ENCODE data around the gene RHOG. TPM values are rescaled to one million over a fixed set of nuclear protein-coding genes. Genes with fewer than 3 reads are reported as not detected.

Gene RHOG
- total and polyA plus RNA-seq, 3 experiments from 2014 or later: 170 to 229 (median 175) TPM

DNA sequence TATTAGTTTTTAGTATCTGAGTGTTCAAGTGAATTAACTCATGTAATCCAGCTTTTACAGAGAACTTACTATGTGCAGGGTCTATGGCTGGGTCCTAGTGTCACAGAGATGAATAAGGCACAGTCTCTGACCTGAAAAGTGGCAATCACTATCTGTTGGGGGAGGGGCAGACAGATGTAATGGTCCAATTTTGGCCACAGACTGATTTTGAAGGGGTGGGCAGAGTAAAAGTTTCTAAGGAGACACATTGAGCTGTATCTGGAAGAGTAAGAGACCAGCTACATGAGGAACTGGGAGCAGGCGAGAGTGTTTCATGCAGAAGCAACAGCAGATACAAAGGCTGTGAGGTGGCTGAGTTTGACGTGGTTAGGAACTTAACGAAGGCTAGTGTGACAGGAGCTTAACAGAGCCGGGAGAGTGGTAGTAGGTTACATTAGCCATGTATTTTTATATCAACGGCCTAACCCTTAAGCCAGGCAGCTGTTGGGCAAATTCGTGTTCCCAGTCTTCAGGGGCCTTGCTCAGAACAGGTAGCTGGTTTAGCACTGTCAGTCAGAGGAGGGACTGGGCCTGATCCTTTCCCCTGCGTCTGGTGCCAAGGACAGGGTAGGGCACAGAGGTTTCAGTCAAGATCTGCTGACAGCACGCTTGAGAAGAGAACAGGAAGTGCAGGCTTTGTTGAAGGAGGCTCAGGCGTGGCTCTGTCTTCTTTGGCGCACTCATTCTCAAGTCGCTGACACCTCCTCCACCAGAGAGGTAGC lies 13.3 kb upstream of the RHOG start:
- H3K36me3 Mint-ChIP-seq: peaks cover 0 to 17% (median 0%) of the 10 kb centered on the region in 3 donors
- peak; percentile 44 to 82 (median 76) for DNase-seq
- peaks cover 56 to 61% (median 60%) of the 10 kb centered on the region in 3 donors for H3K4me1 Mint-ChIP-seq
- Histone ChIP-seq H3K27ac (ENCODE audit: low read depth, low read length) (peak overlapping the region; percentile 86), H3K4me1 (ENCODE audit: insufficient read depth, low read length) (peaks cover 47% of the 10 kb centered on the region), H3K9me3 (ENCODE audit: low read length) (no peaks in the 10 kb centered on the region), H3K36me3 (ENCODE audit: insufficient read depth, low read length) (no peaks in the 10 kb centered on the region), H3K27me3 (ENCODE audit: insufficient read depth, low read length, poor library complexity, severe bottlenecking) (no peaks in the 10 kb centered on the region), H3K4me3 (ENCODE audit: low read length) (peak overlapping the region; percentile 84)
- H3K27me3 Mint-ChIP-seq: peaks cover 0 to 3% of the 10 kb centered on the region in 2 donors
- no peaks in the 10 kb centered on the region for H3K9me3 Mint-ChIP-seq
- POLR2A ChIA-PET: interaction anchor here (0.6 to 7.1 kb wide), 22 partner anchors 10 to 241 kb away, joined by 3 to 157 read pairs (median 4); partner anchors contain the start of genes NUP98, PGAP2 and RHOG
- H3K4me3 Mint-ChIP-seq: peak overlapping the region; percentile 89 to 98 (median 92)
- CTCF ChIA-PET: interaction anchor here (0.8 to 13.6 kb wide), 62 partner anchors 8 to 333 kb away, joined by 3 to 407 read pairs (median 8); partner anchors contain the start of genes NUP98, PGAP2 and RHOG
- H3K27ac Mint-ChIP-seq: peak overlapping the region; percentile 98 to 100 (median 99)

DNA sequence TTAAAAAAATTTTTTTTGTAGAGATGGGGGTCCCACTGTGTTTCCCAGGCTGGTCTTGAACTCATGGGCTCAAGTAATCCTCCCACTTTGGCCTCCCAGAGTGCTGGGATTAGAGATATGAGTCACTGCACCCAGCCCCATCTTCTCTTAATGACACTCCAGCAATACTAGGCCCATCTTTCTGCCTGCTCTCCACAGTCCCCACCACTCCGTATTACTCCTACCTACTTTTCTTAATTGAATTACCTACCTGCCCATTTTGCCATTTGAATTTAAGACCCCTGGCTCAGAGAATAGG lies 12.7 kb upstream of the RHOG start:
- Histone ChIP-seq H3K36me3 (ENCODE audit: insufficient read depth, low read length) (no peaks in the 10 kb centered on the region), H3K27ac (ENCODE audit: low read depth, low read length) (peak overlapping the region; percentile 86), H3K27me3 (ENCODE audit: insufficient read depth, low read length, poor library complexity, severe bottlenecking) (no peaks in the 10 kb centered on the region), H3K4me3 (ENCODE audit: low read length) (peak overlapping the region; percentile 84), H3K9me3 (ENCODE audit: low read length) (no peaks in the 10 kb centered on the region), H3K4me1 (ENCODE audit: insufficient read depth, low read length) (peaks cover 41% of the 10 kb centered on the region)
- peaks cover 52 to 57% (median 55%) of the 10 kb centered on the region in 3 donors for H3K4me1 Mint-ChIP-seq
- peaks cover 0 to 3% of the 10 kb centered on the region in 2 donors for H3K27me3 Mint-ChIP-seq
- DNase-seq: no peak
- CTCF ChIA-PET: interaction anchor here (0.8 to 13.6 kb wide), 16 partner anchors 15 to 231 kb away, joined by 3 to 407 read pairs (median 25); partner anchors contain the start of genes PGAP2 and RHOG
- H3K9me3 Mint-ChIP-seq: no peaks in the 10 kb centered on the region
- peaks cover 0 to 17% (median 0%) of the 10 kb centered on the region in 3 donors for H3K36me3 Mint-ChIP-seq
- H3K4me3 Mint-ChIP-seq: peak overlapping the region in 6 of 7 donors; percentile 89 to 98 (median 92)
- POLR2A ChIA-PET: interaction anchor here (1.2 to 7.1 kb wide), 3 partner anchors 9 to 51 kb away, joined by 3 to 157 read pairs (median 4); partner anchors contain the start of gene RHOG
- H3K27ac Mint-ChIP-seq: peak overlapping the region; percentile 98 to 100 (median 99)

DNA sequence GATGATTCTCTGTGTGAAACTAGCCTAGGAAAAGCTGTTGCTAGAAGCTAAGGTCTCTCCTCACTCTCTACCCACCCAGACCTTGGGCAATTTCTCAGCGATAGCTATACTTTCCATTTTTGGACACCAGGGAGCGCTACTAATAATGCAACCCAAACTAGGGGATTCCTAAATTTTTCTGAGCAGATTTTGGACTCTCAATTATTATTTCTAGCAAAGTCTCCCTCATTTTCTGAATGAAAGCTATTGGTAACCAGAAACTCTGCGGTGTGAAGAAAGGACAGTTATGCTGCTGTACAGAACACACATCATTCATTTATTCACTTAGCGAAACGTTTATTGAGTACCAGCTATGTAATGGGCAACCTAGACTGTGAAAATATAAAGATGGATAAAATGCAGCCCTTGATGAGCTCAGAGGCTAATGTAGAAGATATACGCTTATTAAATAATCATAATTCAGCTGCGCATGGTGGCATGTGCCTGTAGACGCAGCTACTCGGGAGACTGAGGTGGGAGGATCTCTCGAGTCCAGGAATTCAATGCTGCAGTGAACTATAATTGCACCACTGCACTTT lies 8.6 kb upstream of the RHOG start:
- Mint-ChIP-seq H3K36me3 (no peaks in the 10 kb centered on the region), H3K27ac (peak overlapping the region in 6 of 8 donors; percentile 27 to 83 (median 54)), H3K4me3 (peak overlapping the region in 1 of 7 donors; percentile 58), H3K27me3 (peaks cover 0 to 6% of the 10 kb centered on the region in 2 donors), H3K4me1 (peaks cover 26 to 28% (median 28%) of the 10 kb centered on the region in 3 donors), H3K9me3 (no peaks in the 10 kb centered on the region)
- Histone ChIP-seq H3K27me3 (ENCODE audit: insufficient read depth, low read length, poor library complexity, severe bottlenecking) (no peaks in the 10 kb centered on the region), H3K27ac (ENCODE audit: low read depth, low read length) (no peak overlapping the region), H3K4me1 (ENCODE audit: insufficient read depth, low read length) (peaks cover 23% of the 10 kb centered on the region), H3K36me3 (ENCODE audit: insufficient read depth, low read length) (no peaks in the 10 kb centered on the region), H3K9me3 (ENCODE audit: low read length) (no peaks in the 10 kb centered on the region), H3K4me3 (ENCODE audit: low read length) (no peak overlapping the region)
- POLR2A ChIA-PET: interaction anchor here (0.6 to 7.1 kb wide), 8 partner anchors 9 to 224 kb away, joined by 3 to 157 read pairs (median 3); partner anchors contain the start of gene RHOG
- DNase-seq: peak in 4 of 5 donors; percentile 32 to 63 (median 52)
- CTCF ChIA-PET: interaction anchor here (0.7 to 13.6 kb wide), 38 partner anchors 11 to 256 kb away, joined by 3 to 407 read pairs (median 4); partner anchors contain the start of gene RHOG

- no peaks in the 10 kb centered on the region for H3K27me3 ChIP-seq (ENCODE audit: insufficient read depth, low read length, poor library complexity, severe bottlenecking)
- H3K27ac ChIP-seq (ENCODE audit: low read depth, low read length): no peak overlapping the region
- H3K4me3 ChIP-seq (ENCODE audit: low read length): no peak overlapping the region
- no peaks in the 10 kb centered on the region for H3K9me3 ChIP-seq (ENCODE audit: low read length)
- Mint-ChIP-seq H3K27me3 (peaks cover 0 to 4% of the 10 kb centered on the region in 2 donors), H3K27ac (peak overlapping the region in 2 of 8 donors; percentile 37 to 61), H3K4me3 (no peak overlapping the region), H3K4me1 (peaks cover 12 to 22% (median 17%) of the 10 kb centered on the region in 3 donors), H3K36me3 (peaks cover 0 to 4% (median 0%) of the 10 kb centered on the region in 3 donors), H3K9me3 (no peaks in the 10 kb centered on the region)
- DNase-seq: no peak
- ChIA-PET CTCF (interaction anchor here (1.2 to 13.6 kb wide), 5 partner anchors 9 to 224 kb away, joined by 3 to 407 read pairs (median 4); partner anchors contain the start of gene STIM1), POLR2A (no interaction called here)
- no peaks in the 10 kb centered on the region for H3K36me3 ChIP-seq (ENCODE audit: insufficient read depth, low read length)
- H3K4me1 ChIP-seq (ENCODE audit: insufficient read depth, low read length): peaks cover 8% of the 10 kb centered on the region
Observed at GRCh38 chr11:3845670-3846069, 4.9 kb upstream of the RHOG start.

GRCh38 chr11:3845246-3845645 lies 4.5 kb upstream of the RHOG start:
- H3K27me3 ChIP-seq (ENCODE audit: insufficient read depth, low read length, poor library complexity, severe bottlenecking): no peaks in the 10 kb centered on the region
- Mint-ChIP-seq H3K9me3 (no peaks in the 10 kb centered on the region), H3K4me1 (peaks cover 12 to 22% (median 17%) of the 10 kb centered on the region in 3 donors), H3K4me3 (peak overlapping the region in 1 of 7 donors; percentile 2), H3K36me3 (peaks cover 0 to 4% (median 0%) of the 10 kb centered on the region in 3 donors), H3K27me3 (peaks cover 0 to 4% of the 10 kb centered on the region in 2 donors), H3K27ac (peak overlapping the region in 1 of 8 donors; percentile 37)
- no peaks in the 10 kb centered on the region for H3K9me3 ChIP-seq (ENCODE audit: low read length)
- H3K4me1 ChIP-seq (ENCODE audit: insufficient read depth, low read length): peaks cover 8% of the 10 kb centered on the region
- ChIA-PET POLR2A (no interaction called here), CTCF (interaction anchor here (1.2 to 14.4 kb wide), 5 partner anchors 6 to 224 kb away, joined by 4 to 407 read pairs (median 7); partner anchors contain the start of gene STIM1)
- no peak overlapping the region for H3K27ac ChIP-seq (ENCODE audit: low read depth, low read length)
- DNase-seq: no peak
- no peak overlapping the region for H3K4me3 ChIP-seq (ENCODE audit: low read length)
- H3K36me3 ChIP-seq (ENCODE audit: insufficient read depth, low read length): no peaks in the 10 kb centered on the region

- Mint-ChIP-seq H3K36me3 (peaks cover 0 to 21% (median under 1%) of the 10 kb centered on the region in 3 donors), H3K27me3 (peaks cover 0 to 8% of the 10 kb centered on the region in 2 donors), H3K4me1 (peaks cover 22 to 32% (median 26%) of the 10 kb centered on the region in 3 donors), H3K4me3 (peak overlapping the region in 1 of 7 donors; percentile 23), H3K27ac (peak overlapping the region in 6 of 8 donors; percentile 6 to 84 (median 76)), H3K9me3 (no peaks in the 10 kb centered on the region)
- CTCF ChIA-PET: interaction anchor here (13.6 to 14.4 kb wide), 2 partner anchors 8 to 226 kb away, joined by 297 to 407 read pairs; partner anchors contain the start of gene STIM1
- Histone ChIP-seq H3K4me1 (ENCODE audit: insufficient read depth, low read length) (peaks cover 16% of the 10 kb centered on the region), H3K4me3 (ENCODE audit: low read length) (no peak overlapping the region), H3K27me3 (ENCODE audit: insufficient read depth, low read length, poor library complexity, severe bottlenecking) (no peaks in the 10 kb centered on the region), H3K36me3 (ENCODE audit: insufficient read depth, low read length) (no peaks in the 10 kb centered on the region), H3K9me3 (ENCODE audit: low read length) (no peaks in the 10 kb centered on the region), H3K27ac (ENCODE audit: low read depth, low read length) (no peak overlapping the region)
- POLR2A ChIA-PET: no interaction called here
- no peak for DNase-seq
Observed at GRCh38 chr11:3843326-3843725, 2.6 kb upstream of the RHOG start.

GRCh38 chr11:3841426-3842350 lies 929 bp upstream of the RHOG start:
- POLR2A ChIA-PET: interaction anchor here (0.7 to 4.7 kb wide), 16 partner anchors 10 to 231 kb away, joined by 3 to 157 read pairs (median 7); partner anchors contain the start of genes NUP98, PGAP2 and STIM1
- Mint-ChIP-seq H3K27ac (peak overlapping the region; percentile 94 to 99 (median 96)), H3K27me3 (peaks cover 0 to 4% of the 10 kb centered on the region in 2 donors), H3K4me3 (peak overlapping the region; percentile 85 to 96 (median 91)), H3K4me1 (peaks cover 37 to 48% (median 43%) of the 10 kb centered on the region in 3 donors), H3K9me3 (no peaks in the 10 kb centered on the region), H3K36me3 (peaks cover 0 to 27% (median 5%) of the 10 kb centered on the region in 3 donors)
- Histone ChIP-seq H3K36me3 (ENCODE audit: insufficient read depth, low read length) (no peaks in the 10 kb centered on the region), H3K4me3 (ENCODE audit: low read length) (peak overlapping the region; percentile 60), H3K27me3 (ENCODE audit: insufficient read depth, low read length, poor library complexity, severe bottlenecking) (no peaks in the 10 kb centered on the region), H3K27ac (ENCODE audit: low read depth, low read length) (peak overlapping the region; percentile 86), H3K9me3 (ENCODE audit: low read length) (no peaks in the 10 kb centered on the region), H3K4me1 (ENCODE audit: insufficient read depth, low read length) (peaks cover 32% of the 10 kb centered on the region)
- CTCF ChIA-PET: interaction anchor here (0.7 to 14.4 kb wide), 29 partner anchors 9 to 253 kb away, joined by 3 to 297 read pairs (median 4); partner anchors contain the start of genes NUP98, PGAP2 and STIM1
- peak; percentile 89 to 97 (median 96) for DNase-seq
